Measurements from ENCODE around the gene PRKAR2A. TPM values are rescaled to one million over a fixed set of nuclear protein-coding genes. Genes with fewer than 3 reads are reported as not detected.

Gene PRKAR2A
- total RNA-seq, 1 donor from 2014 or later = 26.6 TPM

Other genes starting within 250 kb of the PRKAR2A start
- gene UQCRC1, start 238.2 kb downstream of the PRKAR2A start, total RNA-seq = 187 and 249 TPM in 2 replicates
- gene TMEM89, start 226.1 kb downstream of the PRKAR2A start, total RNA-seq = not detected in 2 replicates
- gene SLC26A6, start 212.4 kb downstream of the PRKAR2A start, total RNA-seq = 8.3 and 9.7 TPM in 2 replicates
- gene CELSR3, start 185.0 kb downstream of the PRKAR2A start, total RNA-seq = 0.20 and 0.22 TPM in 2 replicates
- gene NCKIPSD, start 162.0 kb downstream of the PRKAR2A start, total RNA-seq = 4.2 and 5.2 TPM in 2 replicates
- 29.0 and 39.3 TPM in 2 replicates for gene IP6K2, start 130.7 kb downstream of the PRKAR2A start, total RNA-seq
- 15.3 and 25.2 TPM in 2 replicates for gene SLC25A20, start 51.0 kb upstream of the PRKAR2A start, total RNA-seq
- 46.0 and 69.0 TPM in 2 replicates for gene ARIH2, start 71.0 kb upstream of the PRKAR2A start, total RNA-seq
- gene P4HTM, start 142.4 kb upstream of the PRKAR2A start, total RNA-seq = 1.6 and 5.7 TPM in 2 replicates
- 61.5 and 99.6 TPM in 2 replicates for gene WDR6, start 159.5 kb upstream of the PRKAR2A start, total RNA-seq
- gene DALRD3, start 170.7 kb upstream of the PRKAR2A start, total RNA-seq = 29.4 and 30.6 TPM in 2 replicates
- 57.1 and 76.4 TPM in 2 replicates for gene NDUFAF3, start 174.2 kb upstream of the PRKAR2A start, total RNA-seq
- 130 and 331 TPM in 2 replicates for gene IMPDH2, start 181.5 kb upstream of the PRKAR2A start, total RNA-seq
- 52.3 and 56.0 TPM in 2 replicates for gene QRICH1, start 246.2 kb upstream of the PRKAR2A start, total RNA-seq

Data from lung microvascular endothelial cell (primary cell).